ENCODE measurements around the gene FAM181A.

The FAM181A gene

GRCh38 chr14:93929048-93929535 lies 1.9 kb downstream of the FAM181A start:
- DNase-seq (ENCODE audit: low spot score) = no peak

GRCh38 chr14:93929657-93930056 lies 2.5 kb downstream of the FAM181A start:
- no peak for DNase-seq (ENCODE audit: low spot score)

GRCh38 chr14:93930296-93930988 lies 3.3 kb downstream of the FAM181A start:
- DNase-seq (ENCODE audit: low spot score) = no peak

DNA sequence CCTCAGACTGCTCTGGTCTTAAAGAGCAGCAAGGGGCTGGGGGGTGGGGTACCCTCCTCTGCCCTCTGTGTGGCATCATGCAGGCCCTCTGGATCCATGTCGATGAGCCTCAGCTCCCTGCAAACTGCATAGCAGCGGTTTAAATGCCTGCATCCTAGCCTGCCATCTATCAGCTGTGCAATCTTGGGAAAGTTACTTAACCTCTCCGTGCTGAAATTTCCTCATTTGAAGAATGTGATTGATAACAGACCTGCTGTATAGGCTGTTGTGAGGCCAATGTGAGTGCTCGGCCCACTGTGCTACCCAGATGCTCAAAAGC lies 3.8 kb downstream of the FAM181A start:
- DNase-seq (ENCODE audit: low spot score) = no peak

- no peak for DNase-seq (ENCODE audit: low spot score)
These were observed 5.5 kb downstream of the FAM181A start for GRCh38 chr14:93932642-93933041.

DNA sequence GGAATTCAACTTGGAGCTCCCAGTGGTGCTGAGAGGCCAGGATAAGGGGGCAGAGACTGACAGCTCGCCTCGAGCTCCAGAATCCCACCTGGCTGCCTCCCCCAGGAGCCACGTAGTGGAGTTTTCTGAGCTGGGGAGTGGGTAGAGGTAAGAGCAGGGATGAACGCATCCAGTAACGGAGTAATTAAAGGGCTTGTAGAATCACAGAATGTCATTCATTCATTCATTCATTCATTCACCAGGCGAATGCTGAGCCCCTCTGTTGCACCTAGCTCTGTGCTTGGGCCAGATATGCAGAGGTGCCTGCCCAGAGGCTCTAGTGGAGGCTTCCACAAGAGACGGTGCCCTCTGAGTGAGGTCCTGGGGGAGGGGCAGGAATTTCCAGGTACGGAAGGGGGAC lies 8.1 kb downstream of the FAM181A start:
- no peak for DNase-seq (ENCODE audit: low spot score)

- DNase-seq (ENCODE audit: low spot score) = peak; percentile 39
These were observed 9.1 kb downstream of the FAM181A start for GRCh38 chr14:93936245-93936644.

- no peak for DNase-seq (ENCODE audit: low spot score)
These were observed 9.8 kb downstream of the FAM181A start for GRCh38 chr14:93936926-93937325.

DNA sequence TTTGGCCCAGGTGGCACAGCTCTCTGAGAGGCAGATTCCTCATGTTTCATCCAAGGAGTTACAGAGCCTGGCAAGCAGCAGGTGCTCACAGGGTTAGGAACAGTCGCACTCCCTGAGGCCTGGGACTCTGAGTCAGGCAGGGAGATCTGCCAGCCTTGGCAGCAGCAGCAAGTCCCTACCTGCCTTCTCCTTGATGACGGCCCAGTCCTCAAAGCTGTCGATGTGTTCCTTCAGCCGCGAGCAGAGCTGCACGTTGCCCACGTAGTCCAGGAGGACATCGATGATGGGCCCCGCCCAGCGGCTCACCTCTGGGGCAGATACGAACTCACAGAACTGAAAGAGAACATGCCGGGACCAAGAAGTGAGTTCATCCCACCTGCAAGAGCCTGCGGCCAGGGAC lies 10.4 kb downstream of the FAM181A start:
- no peak for DNase-seq (ENCODE audit: low spot score)

DNA sequence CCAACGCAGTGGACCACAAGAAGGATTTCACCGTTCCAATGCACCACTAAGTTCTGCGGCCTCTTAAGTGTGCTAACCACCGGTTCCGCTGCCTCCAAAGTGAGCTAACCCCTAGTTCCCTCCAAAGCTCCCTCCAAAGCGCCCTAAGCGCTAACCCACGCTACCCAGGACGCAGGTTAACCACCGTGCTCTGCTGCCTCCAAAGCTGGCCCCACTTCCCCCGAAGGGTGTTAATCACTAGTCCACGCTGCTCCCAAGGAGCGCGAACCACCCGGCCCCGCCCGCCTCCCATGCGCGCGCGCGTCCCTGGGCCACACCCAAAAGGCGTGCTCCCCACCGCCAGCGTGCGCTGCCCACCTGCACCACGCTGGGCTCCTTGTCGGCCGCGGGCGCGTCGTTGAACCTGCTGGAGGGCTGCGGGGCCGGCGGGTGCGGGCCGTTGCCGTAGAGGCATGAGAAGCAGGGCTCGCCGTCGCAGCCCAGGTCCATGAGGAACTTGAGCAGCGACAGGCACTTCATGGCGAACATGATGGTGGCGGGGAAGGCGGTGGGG lies 11.7 kb downstream of the FAM181A start:
- no peak for DNase-seq (ENCODE audit: low spot score)

DNA sequence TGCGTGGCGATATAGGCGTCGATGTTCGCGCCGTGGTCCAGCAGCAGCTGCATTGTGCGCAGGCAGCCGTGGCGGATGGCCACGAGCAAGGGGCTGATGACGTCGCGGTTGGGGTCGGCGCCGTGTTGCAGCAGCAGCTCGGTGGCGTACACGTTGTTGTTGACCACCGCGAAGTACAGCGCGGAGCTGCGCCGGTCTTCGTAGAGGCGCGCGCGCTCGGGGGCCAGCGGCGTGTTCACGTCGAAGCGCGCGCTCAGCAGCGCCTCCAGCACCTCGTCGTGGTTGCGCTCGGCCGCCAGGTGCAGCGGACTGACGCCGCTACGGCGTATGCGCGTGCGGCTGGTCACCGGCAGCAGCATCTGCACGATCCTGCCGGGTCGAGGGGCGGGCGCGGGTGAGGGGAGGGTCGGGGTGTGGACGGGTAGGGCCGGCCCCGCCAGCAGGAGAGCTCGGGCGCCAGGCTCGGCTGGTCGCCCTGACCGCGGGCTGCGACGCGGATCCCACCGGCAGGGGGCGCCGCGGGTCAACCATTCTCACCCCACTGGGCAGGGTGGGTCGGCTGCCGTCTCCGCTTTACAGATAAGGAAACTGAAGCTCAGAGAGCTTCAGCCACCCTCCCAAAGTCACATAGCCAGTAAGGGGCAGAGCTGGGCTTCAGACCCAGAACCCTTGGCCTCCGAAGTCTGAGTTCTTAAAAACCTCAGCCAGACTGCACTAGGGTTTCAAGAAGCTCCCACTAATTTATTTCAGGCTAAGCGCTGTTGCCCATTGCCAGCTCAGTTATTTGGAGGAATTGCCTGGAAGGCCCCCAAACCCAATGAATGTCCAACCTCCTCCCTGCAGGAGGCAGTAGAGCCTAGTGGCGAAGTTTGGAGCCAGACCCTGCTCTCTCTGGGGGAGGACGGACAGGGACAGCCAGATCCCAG lies 12.4 kb downstream of the FAM181A start:
- DNase-seq (ENCODE audit: low spot score) = peak; percentile 96

DNA sequence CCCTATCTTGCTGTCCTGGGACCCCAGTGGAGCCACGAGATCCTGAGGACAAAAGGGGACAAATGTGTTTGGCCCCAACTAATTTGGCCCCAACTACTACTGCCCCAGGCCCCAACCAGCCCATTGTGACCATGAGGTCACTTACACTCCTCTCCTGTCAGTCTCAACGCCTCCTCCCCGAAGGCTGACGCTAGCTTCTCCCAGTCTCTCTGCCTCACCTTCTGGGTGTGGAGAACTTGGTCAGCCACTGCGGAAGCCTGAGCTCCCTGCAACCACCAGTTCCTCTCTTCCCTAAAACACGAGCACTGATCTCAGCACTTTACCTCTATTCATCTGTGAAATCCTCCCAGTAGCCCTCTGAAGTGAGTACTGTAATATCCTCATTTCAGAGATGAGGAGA lies 13.3 kb downstream of the FAM181A start:
- DNase-seq (ENCODE audit: low spot score) = no peak

DNA sequence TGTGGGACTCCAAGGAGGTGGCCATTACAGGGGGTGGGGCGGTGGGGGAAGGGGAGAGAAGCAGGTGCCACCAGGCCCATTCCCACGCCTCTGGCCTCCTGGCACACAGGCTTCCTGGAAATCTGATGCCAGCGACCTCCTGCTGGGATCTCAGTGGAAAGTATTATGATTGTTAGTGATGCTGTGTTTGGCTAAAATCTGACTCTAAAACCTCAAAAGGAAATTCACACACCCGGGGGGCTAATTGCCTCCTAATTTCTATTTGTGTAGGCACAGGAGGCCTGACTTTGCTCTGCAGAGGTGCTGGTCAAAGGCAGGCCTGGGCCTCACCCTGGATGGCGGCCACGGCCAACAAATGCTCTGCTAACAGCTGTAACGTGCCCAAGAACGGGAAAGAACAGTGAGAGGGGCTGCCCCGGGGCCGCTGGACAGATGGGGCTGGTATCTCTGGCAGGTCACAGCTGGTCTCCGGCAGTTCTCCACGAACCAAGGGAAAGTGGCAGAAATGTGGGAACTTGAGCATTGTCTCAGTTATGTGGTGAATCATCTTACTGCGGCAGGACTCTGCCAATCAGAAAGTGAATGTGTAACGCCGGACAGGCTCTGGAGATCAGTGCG lies 14.3 kb downstream of the FAM181A start:
- DNase-seq (ENCODE audit: low spot score) = no peak

- DNase-seq (ENCODE audit: low spot score) = no peak
These were observed 15.9 kb downstream of the FAM181A start for GRCh38 chr14:93943052-93943451.

- no peak for DNase-seq (ENCODE audit: low spot score)
These were observed 16.8 kb downstream of the FAM181A start for GRCh38 chr14:93943930-93944329.

DNA sequence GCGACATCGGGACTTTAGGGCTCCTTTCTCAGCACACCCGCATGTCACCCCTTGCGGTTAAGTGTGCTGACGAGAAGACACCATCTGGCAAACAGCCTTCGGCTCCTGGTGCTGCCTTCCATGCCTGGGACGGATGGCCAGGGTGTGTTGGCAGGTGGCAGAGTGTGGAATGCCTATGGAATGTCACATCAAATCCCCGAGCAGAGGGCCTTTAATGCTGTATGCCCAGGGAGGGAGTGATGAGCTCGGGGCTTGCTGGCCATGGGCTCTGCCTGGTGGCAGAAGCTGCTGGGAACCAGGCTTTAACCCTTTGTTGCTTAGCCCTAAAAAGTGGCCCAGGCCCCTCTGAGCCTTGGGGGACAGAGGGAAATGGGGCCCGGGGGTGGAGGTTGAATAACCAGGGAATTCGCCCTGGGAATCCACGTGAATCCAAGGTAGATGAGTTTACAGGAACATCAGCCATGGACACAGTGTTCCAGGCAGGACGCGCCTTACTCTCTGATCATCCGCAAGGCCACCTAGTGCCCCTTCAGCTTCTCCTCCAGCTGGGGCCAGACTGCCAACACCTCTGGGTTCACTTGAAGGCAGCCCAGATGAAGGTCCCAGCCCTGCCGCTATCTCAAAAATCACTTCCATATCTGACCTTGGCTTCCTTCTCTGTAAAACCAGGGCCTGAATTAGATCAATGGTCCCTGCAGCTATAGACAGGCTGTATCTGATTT lies 17.4 kb downstream of the FAM181A start:
- DNase-seq (ENCODE audit: low spot score) = no peak

DNA sequence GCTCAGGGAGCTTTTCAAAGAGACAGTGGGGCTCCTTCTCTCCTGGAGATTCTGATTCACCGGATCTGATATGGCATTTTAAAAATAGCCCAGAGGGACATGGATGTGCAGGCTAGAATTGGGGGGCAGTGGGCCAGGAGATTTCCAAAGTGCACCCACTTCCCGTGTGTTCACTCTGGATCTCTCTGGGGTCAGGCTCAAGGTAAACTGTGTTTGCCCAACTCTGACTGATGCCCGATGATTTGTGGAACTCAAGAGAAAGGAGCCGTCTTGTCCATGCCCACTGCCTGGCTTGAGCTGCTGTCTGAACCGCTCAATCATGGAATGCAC lies 17.9 kb downstream of the FAM181A start:
- no peak for DNase-seq (ENCODE audit: low spot score)

DNA sequence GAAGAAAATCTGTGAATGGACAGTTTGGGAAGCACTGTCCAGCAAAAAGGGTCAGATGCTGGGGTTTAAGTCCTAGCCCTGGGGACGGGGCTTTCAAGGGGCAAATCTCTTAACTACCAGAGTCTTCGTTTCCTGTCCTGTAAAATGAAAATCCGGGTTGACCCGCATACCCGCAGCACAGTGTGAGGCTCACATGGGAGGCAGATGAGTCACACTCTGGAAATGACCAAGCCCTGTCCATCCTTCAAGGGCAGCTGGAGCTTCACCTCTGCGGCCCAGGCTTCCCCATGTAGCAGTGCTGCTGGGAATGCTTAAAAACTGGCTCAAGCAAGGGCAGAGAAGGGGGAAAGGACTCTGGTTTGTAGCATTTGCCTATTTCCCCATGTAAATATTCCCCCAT lies 19.0 kb downstream of the FAM181A start:
- DNase-seq (ENCODE audit: low spot score) = no peak

- DNase-seq (ENCODE audit: low spot score) = no peak
These were observed 19.5 kb downstream of the FAM181A start for GRCh38 chr14:93946541-93947090.

- DNase-seq (ENCODE audit: low spot score) = no peak
These were observed 20.1 kb downstream of the FAM181A start for GRCh38 chr14:93947282-93947681.

GRCh38 chr14:93949511-93950075 lies 22.4 kb downstream of the FAM181A start:
- DNase-seq (ENCODE audit: low spot score) = no peak

All from GM03348 (cell line).